Nephron progenitor cell (in vitro differentiated cells): ENCODE results near the gene B4GAT1.
A peak's percentile ranks its signal among the peaks of the same experiment; 100 is the strongest.

ENCODE experiments used
- DNase-seq: peaks from one replicate; pipeline ENCODE4 v3.0.0; 2021
- H3K27ac Mint-ChIP-seq: 2 replicates; pipeline ENCODE4 v1.8.0; 2021; ENCODE audit warnings: mild to moderate bottlenecking, moderate library complexity, mixed read lengths
- H3K27me3 Mint-ChIP-seq: 2 replicates; pipeline ENCODE4 v1.8.0; 2021; ENCODE audit warnings: mild to moderate bottlenecking, low read depth, mixed read lengths; ENCODE audit not compliant: poor library complexity
- H3K36me3 Mint-ChIP-seq: 2 replicates; pipeline ENCODE4 v1.8.0; 2021; ENCODE audit warnings: low read depth, mixed read lengths
- H3K4me1 Mint-ChIP-seq: 2 replicates; pipeline ENCODE4 v1.8.0; 2021; ENCODE audit warnings: mixed read lengths
- H3K4me3 Mint-ChIP-seq: 2 replicates; pipeline ENCODE4 v1.8.0; 2021; ENCODE audit warnings: mild to moderate bottlenecking, moderate library complexity, mixed read lengths
- H3K9me3 Mint-ChIP-seq: 2 replicates; pipeline ENCODE4 v1.8.0; 2021; ENCODE audit warnings: mild to moderate bottlenecking, moderate library complexity, mixed read lengths
- CTCF ChIP-seq: fragments of 200-600 bp; sonication (generic); IDR thresholded peaks from 2 replicates; pipeline ENCODE4 v1.5.0; 2021; ENCODE audit warnings: antibody characterized with exemption

The B4GAT1 gene

GRCh38 chr11:66373265-66373664, 25.8 kb upstream of the B4GAT1 start:
- peak overlapping the region; percentile 33 for H3K27ac Mint-ChIP-seq
- peaks cover 41% of the 10 kb centered on the region for H3K4me1 Mint-ChIP-seq
- peaks cover 12% of the 10 kb centered on the region for H3K36me3 Mint-ChIP-seq
- no peak for TF ChIP-seq CTCF
- peaks cover 13% of the 10 kb centered on the region for H3K27me3 Mint-ChIP-seq
- DNase-seq = no peak
- no peaks in the 10 kb centered on the region for H3K9me3 Mint-ChIP-seq
- peak overlapping the region; percentile 87 for H3K4me3 Mint-ChIP-seq

DNA sequence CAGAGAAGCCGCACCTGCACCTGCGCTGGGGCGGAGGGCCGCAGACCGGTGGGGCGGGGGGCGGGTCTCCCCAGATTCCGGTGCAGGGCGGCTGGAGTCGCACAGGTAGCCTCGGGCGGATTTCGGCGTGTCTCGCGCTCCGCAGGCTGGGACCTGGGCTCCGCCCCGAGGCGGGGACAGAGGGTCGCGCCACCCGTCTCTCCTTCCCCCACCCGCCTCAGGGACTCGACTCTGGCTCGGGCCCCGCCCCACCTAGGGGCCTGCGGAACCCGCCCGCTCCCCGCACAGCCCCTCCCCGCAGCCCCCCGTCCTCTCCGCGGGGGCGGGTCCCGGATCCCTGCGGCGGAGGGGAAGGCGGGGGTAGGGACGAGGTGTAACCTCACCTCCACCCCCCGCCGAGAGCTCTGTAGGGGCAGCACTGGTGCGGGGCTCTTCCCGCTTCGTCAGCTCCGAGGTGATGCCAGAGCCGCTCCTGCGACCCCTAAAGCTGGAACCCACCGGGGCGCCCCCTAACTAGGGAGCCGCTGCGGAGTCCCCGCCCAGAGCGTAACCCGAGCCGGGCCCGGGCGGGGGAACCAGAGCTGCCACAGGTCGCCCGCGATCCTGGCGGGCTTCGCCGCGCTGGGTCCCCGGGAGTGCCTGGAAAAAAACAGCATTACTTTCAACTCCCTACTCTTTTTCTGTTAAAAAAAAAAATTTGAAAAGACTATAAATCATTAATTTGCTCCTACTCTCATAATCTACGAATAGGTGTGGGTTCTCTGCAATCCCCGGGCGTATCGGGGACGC, 24.4 kb upstream of the B4GAT1 start, which contains the start of gene SLC29A2:
Gene SLC29A2, minus strand, starts transcription at position 134 of the 789 bp plus-strand sequence. CDS start 169 bp downstream, outside the sequence.
- DNase-seq = peak; percentile 90
- Mint-ChIP-seq H3K9me3 (no peaks in the 10 kb centered on the region), H3K4me1 (peaks cover 46% of the 10 kb centered on the region), H3K27ac (peak within 1 kb of the TSS; percentile 94), H3K36me3 (peaks cover 19% of the 10 kb centered on the region), H3K27me3 (peaks cover 8% of the 10 kb centered on the region), H3K4me3 (peak within 1 kb of the TSS; percentile 92)
- no peak for TF ChIP-seq CTCF

DNA sequence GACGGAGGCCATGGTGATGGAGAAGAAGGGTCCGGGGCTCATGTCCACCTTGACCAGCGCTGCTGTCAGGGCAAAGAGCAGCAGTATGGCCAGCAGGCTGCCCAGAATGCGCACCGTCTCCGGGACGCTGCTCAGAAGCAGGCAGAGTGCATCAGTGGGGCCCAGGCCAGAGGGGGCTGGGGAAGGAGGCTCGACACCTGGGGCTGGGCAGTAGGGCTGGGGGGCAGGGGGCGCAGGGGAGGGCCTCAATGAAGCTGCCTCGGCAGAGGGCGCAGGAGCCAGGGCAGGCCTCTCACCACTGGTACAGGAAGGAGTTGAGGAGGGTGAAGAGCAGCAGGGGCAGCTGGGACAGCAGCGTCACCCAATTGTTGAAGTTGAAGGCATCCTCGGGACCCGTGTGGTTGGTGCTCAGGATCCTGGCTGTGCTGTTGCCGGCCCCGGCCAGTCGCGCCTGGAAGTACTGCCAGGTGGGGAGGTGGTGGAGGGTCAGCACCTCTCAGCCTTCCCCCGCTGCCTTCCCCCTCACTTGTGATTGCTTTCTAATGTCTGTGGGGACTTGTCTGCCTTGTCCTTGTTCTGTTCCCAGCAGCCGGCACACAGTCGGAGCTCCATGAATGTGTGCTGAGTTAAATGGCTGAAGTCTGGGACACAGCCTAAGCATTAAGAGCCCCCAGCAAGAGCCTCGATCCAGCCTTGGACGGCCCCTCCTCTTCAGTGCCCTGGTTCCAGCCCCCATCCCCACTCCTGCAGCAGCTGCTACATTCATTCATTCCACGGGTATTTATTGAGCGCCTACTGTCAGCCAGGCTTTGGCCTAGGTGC, 21.9 kb upstream of the B4GAT1 start:
- peak overlapping the region; percentile 87 for H3K27ac Mint-ChIP-seq
- no peak for TF ChIP-seq CTCF
- H3K36me3 Mint-ChIP-seq = peaks cover 25% of the 10 kb centered on the region
- H3K27me3 Mint-ChIP-seq = peaks cover 3% of the 10 kb centered on the region
- peak overlapping the region; percentile 92 for H3K4me3 Mint-ChIP-seq
- no peaks in the 10 kb centered on the region for H3K9me3 Mint-ChIP-seq
- H3K4me1 Mint-ChIP-seq = peaks cover 46% of the 10 kb centered on the region
- DNase-seq = no peak

DNA sequence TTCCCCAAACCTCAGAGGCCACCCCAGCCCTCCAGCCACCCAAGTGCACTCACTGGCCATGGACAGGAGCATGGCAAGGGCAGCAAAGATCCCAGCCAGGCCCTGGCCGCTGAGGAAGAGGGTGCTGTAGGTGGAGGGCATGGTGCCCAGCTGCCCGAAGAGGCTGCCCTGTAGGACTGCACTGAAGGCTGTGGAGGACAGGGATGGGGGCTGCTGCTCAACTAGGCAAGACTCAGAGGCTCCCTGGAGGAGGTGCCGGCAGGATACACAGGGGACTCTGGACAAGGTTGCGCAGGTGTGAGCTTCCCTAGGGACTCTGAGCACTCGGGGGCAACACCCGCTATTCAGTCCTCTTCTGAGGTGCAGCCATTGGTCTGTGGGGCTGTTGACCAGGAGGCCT, 21.1 kb upstream of the B4GAT1 start:
- no peak for DNase-seq
- no peak for TF ChIP-seq CTCF
- H3K27me3 Mint-ChIP-seq = peaks cover 3% of the 10 kb centered on the region
- no peaks in the 10 kb centered on the region for H3K9me3 Mint-ChIP-seq
- H3K36me3 Mint-ChIP-seq = peaks cover 25% of the 10 kb centered on the region
- peak overlapping the region; percentile 88 for H3K27ac Mint-ChIP-seq
- H3K4me1 Mint-ChIP-seq = peaks cover 41% of the 10 kb centered on the region
- H3K4me3 Mint-ChIP-seq = peak overlapping the region; percentile 57

- H3K4me3 Mint-ChIP-seq = no peak overlapping the region
- no peaks in the 10 kb centered on the region for H3K9me3 Mint-ChIP-seq
- H3K27ac Mint-ChIP-seq = peak overlapping the region; percentile 88
- peaks cover 34% of the 10 kb centered on the region for H3K4me1 Mint-ChIP-seq
- peaks cover 25% of the 10 kb centered on the region for H3K36me3 Mint-ChIP-seq
- no peaks in the 10 kb centered on the region for H3K27me3 Mint-ChIP-seq
- TF ChIP-seq CTCF = no peak
- DNase-seq = no peak
Observed at GRCh38 chr11:66367561-66368312, 20.3 kb upstream of the B4GAT1 start.
